ENCODE measurements around the gene PAQR3.

Gene PAQR3, protein sequence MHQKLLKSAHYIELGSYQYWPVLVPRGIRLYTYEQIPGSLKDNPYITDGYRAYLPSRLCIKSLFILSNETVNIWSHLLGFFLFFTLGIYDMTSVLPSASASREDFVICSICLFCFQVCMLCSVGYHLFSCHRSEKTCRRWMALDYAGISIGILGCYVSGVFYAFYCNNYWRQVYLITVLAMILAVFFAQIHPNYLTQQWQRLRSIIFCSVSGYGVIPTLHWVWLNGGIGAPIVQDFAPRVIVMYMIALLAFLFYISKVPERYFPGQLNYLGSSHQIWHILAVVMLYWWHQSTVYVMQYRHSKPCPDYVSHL

DNA sequence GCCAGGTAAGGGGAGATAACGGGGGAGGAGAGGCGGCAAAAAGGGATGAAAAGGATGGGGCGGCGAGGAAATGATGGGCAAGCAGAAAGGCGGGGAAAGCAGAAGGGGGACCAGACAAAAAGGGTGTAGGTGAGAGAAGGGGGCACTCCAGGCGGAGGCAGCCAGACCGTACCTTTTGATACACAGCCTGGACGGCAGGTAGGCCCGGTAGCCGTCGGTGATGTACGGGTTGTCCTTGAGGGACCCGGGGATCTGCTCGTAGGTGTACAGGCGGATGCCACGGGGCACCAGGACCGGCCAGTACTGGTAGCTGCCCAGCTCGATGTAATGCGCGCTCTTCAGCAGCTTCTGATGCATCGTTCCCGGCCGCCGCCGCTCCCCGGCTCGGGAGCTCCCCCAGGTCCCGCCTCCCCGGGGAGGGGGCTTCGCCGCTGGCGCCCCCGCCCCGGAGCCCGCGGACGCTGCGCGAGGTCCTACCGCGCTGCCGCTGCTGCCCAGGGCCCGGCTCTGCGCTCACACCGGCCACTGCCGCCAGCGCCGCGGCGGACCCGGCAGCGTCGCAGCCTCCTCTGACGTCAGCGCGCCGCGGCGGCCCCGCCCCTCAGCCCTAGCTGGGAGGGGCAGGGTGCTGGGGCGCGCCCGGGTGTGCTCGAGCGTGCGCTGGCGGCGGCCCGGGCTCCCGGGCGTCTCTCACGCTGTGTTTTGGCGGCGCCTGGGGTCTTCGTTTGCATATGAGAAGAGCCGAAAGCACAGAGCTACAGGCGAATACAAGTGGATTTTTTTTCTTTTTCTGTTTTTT, at the start of gene PAQR3:
PAQR3 (minus strand) TSS at position 571 of the 799 bp plus-strand sequence; CDS start at position 357, 214 bp downstream.
- peak; percentile 89 for DNase-seq (ENCODE audit: low spot score)

DNA sequence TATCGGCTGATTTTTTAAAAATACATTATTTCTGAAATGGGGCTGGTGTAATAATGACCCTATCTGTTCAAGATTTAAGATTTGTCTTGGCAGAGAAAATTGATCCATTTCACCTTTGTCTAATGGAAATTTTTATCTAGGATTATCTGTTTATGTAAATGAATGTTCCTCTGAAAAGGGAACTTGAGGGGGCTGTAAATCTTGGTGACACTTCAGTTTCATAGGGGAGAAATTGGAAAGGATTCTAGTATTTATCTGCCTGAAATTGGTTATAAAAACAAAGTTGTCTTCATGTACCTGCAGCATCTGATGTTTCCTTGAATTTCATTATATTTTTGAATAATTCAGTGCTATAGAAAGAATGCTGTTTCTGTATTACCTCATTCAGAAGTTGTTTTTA, 48.4 kb upstream of the PAQR3 start:
- no peak for DNase-seq (ENCODE audit: low spot score)

DNA sequence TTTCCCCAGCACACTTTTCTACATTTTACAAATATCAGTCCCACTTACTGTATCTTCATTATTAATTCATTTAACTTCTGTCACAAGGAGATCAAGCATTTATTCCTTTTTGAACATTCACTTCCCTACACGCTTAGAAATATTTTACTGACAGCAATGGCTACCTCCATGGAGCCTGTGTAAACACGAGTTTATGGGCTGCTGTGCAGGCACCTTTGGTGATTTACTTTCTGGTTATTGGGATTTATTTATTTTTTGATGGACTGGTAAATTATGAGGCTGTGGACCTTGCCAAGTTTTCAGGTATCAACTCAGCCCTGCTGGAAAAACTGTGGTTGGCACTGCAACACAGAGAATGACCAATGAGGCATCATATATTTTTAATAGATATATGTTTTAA, 45.4 kb upstream of the PAQR3 start:
- no peak for DNase-seq (ENCODE audit: low spot score)

DNA sequence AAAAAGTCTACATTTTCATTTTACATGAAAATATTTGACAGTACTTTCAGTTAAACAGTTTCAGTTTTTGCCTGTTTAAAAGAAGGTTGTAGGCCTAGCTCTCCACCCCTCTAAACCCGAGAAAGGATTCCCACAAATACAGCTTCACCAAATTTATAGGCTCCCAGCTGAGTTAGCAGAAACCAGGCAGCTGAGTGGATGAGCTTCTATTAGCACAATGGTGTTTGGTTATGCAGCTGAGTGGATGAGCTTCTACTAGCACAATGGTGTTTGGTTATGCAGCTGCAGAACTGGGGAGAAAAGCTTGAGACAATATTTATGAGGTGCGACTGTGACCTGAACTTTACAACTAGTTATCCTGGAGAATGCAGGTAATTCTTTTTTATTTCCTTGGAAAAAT, 36.6 kb upstream of the PAQR3 start:
- no peak for DNase-seq (ENCODE audit: low spot score)

DNA sequence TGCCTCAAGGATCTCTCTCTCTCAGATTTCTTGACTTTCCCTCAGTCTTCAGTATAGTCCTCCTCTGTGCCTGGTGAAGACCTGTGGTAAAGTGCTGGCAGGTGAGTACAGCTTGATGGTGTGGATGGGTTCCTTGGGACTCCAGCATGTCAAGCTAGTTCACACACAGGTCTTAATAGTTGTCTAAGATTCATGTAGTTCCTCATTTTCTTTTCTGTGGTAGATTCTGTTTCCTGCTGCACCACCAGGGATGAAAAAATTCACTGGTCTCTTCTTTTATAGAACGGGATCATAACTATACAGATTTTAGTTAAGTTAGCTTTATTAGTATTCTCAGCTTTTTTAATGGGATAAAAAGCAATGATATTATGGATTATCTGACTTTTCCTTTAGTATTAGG, 32.5 kb upstream of the PAQR3 start:
- no peak for DNase-seq (ENCODE audit: low spot score)

DNA sequence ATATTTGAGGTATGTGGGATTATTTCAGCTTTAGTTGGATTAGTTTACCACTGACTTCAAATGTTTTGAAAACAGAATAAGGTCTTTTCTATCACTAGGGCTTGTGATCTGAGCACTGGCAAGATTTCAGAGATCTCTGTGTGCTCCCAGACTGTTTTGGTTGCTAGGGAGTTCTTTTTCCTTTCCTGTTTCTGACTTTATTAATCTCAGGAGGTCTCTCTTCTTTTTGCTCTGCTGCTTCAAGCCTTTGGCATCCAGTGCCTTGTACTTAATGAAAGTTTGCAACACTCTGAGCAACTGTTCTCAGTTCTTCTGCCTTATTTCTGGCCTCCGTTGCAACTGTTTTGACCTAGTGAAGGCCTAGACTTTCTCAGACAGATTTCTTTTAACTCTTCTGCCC, 32.1 kb upstream of the PAQR3 start:
- DNase-seq (ENCODE audit: low spot score): no peak

DNA sequence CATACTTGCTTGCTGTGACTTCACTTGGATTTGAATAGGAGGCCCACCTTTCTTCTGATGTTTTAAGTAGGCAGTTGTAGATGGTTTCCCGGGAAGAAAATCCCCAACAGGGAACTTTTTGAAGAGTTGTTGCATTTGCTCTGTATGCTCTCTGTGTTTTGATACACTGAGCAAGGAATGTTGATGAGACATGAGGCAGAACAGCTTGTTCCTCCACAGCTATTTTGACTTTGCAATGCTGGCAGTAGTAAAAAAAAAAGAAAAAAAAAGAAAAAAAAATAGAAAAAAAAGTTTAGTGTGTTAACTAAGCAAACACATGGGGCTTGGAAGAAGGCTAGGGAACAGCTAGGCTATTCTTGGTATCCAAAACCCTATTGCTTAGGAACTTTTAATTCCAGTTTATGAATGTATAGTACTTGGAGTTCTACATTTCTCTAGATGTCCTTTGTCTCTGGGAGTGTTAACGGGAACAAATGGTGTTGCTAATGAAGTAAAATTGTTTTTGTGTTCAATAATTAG, 23.4 kb upstream of the PAQR3 start:
- DNase-seq (ENCODE audit: low spot score): no peak

DNA sequence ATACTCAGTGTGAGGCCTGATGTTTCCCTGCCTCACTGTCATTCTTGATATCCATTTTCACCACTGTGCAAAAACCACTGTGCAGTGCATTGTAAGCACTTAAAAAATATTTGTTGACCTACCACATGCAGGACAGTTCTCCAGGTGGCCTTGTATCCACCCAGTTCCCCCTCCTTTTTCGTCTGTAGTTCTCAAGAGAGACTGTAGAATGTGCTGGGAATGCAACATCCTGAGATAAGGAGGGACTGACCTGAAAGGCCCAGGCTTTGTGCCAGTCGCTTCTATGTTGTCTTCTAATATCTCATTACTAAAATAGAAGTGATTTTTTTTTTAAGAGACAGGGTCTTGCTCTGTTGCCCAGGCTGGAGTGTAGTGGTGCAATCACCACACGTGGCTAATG, 21.7 kb upstream of the PAQR3 start:
- no peak for DNase-seq (ENCODE audit: low spot score)

DNA sequence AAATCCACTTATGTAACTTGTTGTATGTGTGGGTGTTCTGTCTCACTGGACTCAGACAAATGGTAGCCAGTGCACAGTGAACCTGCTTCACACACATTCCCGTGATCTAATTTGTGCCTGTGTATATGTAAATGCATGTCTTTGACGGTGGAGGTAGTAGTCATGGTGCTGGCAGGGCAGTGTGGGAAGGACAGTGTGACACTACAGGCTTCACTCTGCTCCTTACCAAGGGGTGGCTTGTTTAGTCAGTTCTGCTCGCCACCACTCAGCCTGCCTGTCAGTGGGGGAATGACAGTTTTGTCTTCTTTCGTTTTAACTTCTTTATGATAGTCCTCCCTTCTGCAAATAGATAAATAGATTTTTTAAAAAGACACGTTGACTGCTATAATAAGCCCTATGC, 17.7 kb upstream of the PAQR3 start:
- no peak for DNase-seq (ENCODE audit: low spot score)

DNA sequence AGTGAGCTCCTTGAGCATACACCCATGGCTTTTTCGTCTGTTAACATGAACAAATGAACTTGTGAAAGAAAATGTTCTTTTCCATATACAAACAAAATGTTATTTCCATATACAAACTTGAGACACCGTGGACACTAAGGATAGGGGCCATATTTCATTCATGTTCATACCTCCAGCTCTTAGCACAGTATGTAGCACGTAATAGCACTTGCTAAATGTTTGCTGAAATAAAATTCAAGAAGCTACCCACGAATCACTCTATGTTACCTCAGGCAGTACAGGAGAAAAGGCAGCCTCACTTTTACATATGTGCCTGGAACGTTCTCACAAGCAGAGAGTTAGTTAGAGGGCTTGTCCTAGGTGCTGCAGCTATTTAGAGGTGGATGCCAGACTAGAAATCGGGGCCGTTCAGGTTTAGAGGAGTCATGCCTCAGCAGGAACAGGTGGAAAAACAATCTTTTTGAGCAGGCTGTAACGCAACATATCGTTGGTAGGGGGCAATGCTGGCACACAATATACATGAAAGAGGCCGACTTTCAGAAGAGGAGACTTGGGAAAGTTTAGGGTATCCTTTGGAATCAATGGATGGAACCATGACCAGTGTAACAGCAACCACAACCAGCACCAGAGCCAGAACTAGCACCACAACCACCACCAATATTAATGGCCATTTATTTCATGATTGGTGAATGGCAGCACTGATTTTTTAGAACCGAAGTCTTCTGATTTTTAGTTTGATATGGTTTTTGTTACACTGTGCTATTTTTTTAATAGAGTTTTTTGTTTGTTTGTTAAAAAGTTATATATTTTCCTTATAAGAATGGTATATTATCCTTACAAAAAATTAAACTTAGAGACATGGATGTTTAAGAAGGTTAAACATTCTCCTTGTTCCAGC, 14.8 kb upstream of the PAQR3 start:
- peak; percentile 16 for DNase-seq (ENCODE audit: low spot score)

DNA sequence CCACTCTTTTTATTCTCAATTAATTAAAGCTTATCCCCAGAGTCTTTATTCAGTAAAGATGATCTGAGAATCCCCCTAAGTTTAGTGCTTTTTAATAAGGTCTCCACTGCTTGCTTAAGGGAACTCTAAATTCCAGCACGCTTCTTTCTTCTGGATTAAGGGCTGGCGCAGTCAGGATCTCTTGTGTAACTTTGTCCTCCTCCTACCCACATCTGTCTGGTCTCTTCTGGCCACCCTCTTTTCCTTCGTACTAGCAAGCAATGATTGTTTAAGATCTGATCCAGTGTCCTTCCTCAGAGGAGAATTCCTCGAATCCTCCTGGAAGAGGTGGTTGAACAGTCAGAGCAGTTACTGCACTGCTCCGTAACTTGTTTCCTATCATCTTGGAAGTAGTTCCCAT, 14.0 kb upstream of the PAQR3 start:
- no peak for DNase-seq (ENCODE audit: low spot score)

DNA sequence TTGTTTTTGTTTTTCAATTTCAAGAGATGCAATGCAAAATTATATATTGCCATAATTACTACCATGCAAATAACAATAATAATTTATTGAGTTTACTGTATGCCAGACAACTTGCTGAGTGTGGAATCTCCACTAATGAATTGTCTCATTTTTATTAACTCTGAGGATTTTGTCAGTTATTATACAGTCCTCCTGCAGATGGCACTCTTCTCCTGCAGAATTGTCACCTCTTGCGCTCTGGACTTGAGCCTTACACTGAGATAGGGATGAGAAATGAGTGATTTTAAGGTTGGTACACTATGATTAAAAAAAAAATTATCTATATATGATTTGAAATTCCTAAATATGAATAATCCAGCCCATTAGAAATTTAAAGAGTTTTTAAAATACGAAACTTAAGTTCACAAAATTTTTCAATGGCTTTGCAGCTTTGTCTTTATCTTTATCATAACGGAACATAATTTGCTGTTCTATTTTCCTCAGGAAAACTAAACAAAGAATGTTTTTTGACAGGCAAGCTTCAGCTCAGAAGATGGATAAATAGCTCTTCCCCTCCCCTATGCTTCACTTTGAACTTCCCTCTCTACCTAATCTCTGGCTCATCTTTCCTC, 12.7 kb upstream of the PAQR3 start:
- peak; percentile 54 for DNase-seq (ENCODE audit: low spot score)

DNA sequence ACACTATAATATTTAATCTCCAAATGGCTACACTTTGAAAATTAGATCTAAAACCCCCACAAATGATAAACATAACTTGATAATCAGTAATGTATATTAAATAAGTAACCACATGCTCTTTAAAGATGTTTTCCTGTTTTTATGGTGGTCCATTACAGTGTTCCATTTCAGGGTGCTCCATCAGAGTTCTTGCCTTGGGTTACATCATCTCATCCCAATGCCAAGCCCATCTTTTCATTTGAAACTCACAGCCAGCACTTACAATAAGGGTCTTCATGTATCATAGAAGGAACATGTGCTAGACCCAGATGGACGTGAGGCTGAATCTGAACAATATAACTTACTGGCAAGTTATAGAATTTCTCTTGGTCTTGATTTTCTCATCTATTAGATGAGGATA, 10.5 kb upstream of the PAQR3 start:
- DNase-seq (ENCODE audit: low spot score): no peak

DNA sequence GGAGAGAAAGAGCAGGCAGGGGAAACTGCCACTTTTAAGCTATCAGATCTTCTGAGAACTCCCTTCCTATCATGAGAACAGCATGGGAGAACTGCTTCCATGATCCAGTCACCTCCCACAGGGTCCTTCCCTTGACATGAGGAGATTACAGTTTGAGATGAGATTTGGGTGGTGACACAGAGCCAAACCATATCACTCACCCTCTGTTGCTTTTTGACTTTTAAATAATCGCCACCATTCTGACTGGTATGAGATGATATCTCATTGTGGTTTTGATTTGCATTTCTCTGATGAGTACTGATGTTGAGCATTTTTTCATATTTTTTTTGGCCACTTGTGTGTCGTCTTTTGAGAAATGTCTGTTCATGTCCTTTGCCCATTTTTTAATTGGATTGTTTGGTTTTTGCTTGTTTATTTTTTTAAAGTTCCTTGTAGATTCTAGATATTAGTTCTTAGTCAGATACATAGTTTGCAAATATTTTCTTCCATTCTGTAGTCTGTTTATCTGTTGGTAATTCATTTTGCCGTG, 6.5 kb upstream of the PAQR3 start:
- DNase-seq (ENCODE audit: low spot score): peak; percentile 2

DNA sequence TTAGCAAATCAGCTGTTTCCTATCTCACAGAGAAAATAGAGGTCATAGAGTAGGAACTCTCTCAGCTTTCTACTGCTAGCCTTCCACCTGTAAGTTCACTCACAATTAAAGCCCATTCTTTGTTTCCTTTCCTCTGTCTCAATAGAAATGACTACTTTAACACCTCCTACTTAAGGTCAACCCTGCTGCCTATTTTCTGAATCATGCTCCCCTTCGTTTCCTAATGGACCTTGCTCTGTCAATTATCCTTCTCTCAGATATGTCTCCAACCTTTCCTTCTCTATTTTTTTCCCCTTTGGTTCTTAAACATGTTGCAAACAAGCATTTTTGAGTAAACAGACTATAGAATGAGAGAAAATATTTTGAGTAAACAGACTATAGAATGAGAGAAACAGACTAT, 5.1 kb upstream of the PAQR3 start:
- no peak for DNase-seq (ENCODE audit: low spot score)

DNA sequence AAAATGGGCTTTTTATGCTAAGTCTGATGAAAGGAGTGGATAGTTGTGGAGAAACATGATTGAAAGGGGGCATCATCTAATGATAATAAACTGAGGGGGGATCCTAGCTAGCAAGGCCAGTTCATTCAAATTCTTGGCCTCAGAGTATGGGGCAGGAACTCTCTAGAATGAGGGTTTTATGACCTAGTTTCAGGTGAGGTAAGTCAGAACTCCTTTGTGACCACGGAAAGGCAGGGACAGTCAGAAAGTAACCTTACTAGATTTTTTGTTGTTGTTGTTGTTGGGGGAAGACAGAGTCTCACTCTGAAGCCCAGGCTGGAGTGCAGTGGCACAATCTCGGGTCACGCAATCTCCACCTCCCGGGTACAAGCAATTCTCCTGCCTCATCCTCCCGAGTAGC, 1.5 kb upstream of the PAQR3 start:
- DNase-seq (ENCODE audit: low spot score): no peak

DNA sequence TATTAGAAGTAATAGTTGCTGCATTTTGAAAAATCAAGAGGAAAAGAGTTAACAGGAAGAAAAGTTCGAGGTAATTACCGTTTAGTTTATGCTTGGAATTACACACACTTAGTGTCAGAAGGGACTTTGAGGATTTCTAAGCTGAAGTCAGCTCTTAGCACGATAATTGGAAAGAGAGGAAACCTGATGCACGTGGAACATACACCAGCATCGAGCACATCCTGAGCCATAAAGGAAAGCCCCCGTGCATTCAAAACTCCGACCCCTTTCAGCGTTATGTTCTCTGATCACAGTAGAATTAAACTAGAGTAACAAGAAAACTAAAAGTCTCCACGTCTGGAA, 400 bp upstream of the PAQR3 start:
- no peak for DNase-seq (ENCODE audit: low spot score)

DNA sequence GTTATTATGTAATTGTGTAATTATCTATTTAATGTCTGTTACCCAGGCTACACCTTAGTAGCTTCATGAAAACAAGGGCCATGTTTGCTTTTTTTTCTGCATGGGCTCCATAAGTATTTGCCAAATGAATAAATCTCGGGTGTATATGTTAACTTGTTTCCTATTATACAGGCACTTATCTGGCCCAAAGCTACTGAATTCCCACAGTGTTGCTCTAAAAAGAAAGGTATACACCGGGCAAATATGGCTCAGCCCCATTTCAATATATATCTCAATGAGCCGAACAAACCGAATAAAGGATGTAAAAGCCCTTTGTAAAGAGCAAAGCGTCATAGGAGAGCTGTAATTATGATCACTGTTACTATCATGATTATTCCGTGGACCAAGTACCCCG, 767 bp downstream of the PAQR3 start:
- peak; percentile 6 for DNase-seq (ENCODE audit: low spot score)

DNA sequence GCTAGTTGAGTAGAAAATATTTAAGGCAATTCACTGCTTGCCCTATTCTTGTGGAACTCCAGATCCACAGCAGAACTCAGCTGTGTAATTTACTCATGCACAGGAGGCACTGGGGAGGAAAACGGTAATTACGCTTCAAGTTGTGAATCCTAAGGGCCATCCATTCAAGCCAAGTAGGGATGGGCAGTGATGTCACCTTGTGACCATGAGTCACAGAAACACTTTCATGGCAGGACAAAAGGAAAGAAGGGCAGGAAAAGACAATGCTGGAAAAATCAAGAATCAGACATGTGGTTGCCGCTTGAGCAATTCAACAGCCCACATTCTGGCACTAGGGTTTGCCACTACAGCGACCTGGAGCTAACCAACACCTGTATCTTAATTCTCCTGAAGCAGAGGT, 1.4 kb downstream of the PAQR3 start:
- DNase-seq (ENCODE audit: low spot score): peak; percentile 74

DNA sequence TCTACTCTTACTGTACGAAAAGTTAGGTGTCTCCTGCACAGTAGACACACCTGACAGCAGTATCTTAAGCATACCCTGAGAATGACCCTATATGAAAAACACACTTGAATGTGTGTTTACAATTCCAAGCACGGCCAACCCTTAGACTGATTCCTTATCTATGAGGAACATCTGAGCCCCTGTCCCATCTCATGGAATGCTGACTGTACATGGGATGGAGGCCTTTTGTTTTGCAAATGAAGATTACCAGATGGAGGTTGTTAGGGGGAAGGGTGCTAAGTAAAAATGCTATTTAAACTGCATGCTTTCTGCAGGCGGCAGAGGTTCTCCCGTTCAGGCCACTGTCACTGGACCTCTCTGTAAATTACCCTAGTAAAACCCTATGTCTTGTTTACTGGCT, 2.2 kb downstream of the PAQR3 start:
- DNase-seq (ENCODE audit: low spot score): no peak

DNA sequence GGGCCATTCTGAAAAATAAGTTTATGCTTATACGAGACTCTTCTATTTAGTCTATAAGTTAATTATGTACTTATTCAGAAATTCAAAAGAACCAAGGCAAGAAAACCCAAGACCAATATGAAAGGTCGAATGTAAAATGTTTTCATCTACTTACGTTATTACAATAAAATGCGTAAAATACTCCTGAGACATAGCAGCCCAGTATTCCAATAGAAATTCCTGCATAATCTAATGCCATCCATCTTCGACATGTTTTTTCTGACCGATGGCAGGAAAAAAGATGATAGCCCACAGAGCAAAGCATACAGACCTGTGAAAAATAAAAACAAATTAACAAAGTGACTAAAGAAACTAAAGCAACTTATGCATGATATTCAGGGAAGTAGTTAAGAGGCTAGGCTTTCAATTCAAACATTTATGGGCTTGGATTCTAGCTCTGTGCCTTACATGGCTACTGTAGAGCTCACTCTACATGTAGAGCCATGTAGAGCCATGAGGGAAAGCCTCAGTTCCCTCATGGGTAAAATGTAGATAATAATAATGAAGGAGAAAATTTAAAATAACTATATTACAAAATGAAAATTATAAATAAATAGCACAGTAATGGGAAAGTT, 9.1 kb downstream of the PAQR3 start:
- no peak for DNase-seq (ENCODE audit: low spot score)

All from kidney tubule cell (primary cell).